NCI-H128 (cell line): Measurements from ENCODE around the gene PWWP2A.
"Not testable (repeated sequence)": the region's sequence is repeated elsewhere in the genome, so short reads cannot be mapped to it uniquely, and the experiment has no call there.

Source experiments
- DNase-seq: peaks from one replicate; lab custom pipeline; 2025; ENCODE audit not compliant: unreplicated experiment; lab: John Stamatoyannopoulos, UW

Gene PWWP2A

DNA sequence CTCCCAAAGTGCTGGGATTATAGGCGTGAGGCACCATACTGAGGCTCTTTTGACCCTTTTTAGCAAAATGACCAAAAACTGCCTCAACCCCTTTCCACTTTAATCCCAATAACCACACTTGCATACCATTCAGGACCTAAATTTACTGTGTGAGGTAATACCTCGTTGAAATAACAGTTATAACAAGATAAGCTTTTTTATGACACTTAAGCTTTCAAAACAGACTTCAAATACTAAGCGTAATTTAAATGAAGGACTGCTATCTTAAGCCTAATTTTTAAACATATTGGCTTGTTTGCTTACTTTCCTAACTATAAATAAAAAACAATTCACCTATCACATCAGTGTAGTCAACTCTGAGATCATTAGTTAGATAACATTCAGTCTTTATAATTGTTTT lies 37.8 kb downstream of the PWWP2A start:
- no peak for DNase-seq

DNA sequence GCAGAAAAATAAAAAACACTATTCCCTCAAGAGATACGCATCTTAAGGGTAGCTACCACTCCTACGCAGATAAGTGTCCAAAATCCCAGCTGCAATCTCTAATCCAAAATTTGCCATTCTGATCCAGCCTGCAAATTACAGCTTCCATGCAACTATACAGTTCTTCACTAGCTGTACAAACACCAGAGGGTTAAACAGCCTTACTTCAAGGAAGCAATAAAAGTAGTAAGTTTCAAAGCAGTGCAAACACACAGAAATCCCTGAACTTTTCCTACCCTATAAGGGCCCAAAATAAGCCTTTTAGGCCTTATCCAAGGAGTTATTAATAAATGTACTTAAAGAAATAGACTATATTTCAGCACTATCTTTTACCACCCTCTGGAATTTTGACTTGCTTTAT lies 39.5 kb downstream of the PWWP2A start:
- DNase-seq, result no peak

GRCh38 chr5:160076997-160077396 lies 42.3 kb downstream of the PWWP2A start:
- DNase-seq, result no peak

DNA sequence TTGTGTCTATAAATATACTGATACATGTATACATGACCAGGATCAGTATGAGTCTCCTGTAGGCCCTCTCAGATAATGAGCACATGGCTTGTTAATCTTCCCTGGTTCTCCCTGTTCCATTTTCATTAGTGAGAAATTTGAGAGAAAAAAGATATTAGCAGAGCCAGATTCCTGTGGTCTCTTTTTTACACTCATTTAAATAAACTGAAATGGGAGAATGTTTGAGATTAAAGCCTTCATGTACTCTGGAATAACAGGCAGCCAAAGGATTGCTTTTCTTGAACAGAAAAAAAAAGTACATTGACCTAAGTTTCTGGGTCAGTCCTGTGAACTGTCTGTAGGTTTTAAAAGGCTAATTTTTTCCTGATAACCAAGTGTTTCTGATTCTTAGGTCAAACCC lies 44.2 kb downstream of the PWWP2A start:
- no peak for DNase-seq

DNA sequence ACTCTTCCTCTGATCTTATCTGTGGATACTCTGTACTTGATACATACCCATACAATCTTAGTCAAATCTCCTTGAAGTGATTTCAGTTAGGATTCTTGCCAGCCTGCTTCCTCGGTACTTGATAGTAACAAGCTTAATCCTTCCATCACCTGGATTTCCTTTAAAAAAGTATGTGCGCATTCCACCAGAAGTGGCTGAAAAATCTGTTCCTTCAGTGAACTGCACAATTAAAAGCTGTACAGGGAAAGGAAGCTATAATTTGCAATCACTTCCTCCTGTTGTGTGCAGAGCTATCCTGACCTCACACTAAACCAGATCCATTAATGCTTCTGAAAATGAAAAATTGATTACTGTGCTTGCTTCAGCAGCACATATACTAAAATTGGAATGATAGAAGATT lies 47.3 kb downstream of the PWWP2A start:
- DNase-seq, result no peak

GRCh38 chr5:160071516-160071915 lies 47.7 kb downstream of the PWWP2A start:
- no peak for DNase-seq

- not testable (repeated sequence) for DNase-seq
Observed at GRCh38 chr5:160069120-160069519, 50.1 kb downstream of the PWWP2A start.

DNA sequence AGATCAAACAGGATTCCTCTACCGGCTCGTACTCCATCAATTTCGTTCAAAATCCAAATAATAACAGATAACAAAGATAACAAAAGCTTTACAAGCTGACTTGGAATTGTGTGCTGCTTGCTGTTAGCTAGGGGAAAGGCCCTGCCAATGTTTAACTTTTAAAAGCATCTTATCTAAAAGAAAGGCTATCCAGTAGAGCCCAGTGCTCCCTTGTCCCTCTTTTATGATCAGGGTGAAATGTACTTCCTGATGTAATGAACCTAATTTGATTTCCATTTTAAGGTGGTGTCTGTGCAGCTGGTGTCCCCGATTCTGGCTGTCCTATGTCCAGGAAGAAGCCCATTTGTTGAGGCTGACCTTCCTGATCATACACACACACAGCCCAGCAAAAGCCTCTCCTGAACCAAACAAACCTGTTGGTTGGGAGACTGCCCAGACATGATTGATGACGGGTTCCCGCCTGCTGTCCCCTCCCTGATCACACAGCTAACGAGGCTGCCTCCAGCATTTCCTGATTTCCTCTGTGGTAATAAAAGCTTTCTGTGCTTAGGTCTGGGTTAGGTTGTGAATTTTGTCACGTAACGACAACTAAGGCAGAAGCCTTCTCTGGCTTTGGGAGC lies 54.1 kb downstream of the PWWP2A start:
- DNase-seq, result no peak

GRCh38 chr5:160064417-160064810 lies 54.8 kb downstream of the PWWP2A start:
- no peak for DNase-seq

- no peak for DNase-seq
Observed at GRCh38 chr5:160061770-160062169, 57.5 kb downstream of the PWWP2A start.

GRCh38 chr5:160060001-160060400 lies 59.2 kb downstream of the PWWP2A start:
- no peak for DNase-seq

GRCh38 chr5:160057256-160057655 lies 62.0 kb downstream of the PWWP2A start:
- no peak for DNase-seq

GRCh38 chr5:160054831-160055230 lies 64.4 kb downstream of the PWWP2A start:
- no peak for DNase-seq

GRCh38 chr5:160054047-160054446 lies 65.2 kb downstream of the PWWP2A start:
- DNase-seq, result no peak

DNA sequence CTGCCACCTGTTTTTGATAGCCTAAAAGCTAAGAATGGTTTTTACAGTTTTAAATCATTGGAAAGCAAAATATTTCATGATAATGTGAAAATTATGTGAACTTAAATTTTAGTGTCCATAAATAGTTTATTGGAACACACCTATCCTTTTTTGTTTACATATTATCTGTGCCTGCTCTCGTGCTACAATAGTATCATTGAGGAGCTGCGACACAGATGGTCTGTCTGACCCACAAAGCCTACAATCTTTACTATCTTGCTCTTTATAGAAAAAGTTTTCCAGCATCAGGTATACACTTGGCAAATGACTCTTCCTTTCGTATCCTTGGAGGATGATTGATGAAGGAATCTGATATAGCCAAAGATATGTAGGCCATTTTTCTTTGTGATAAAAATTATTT lies 70.2 kb downstream of the PWWP2A start:
- DNase-seq, result no peak

DNA sequence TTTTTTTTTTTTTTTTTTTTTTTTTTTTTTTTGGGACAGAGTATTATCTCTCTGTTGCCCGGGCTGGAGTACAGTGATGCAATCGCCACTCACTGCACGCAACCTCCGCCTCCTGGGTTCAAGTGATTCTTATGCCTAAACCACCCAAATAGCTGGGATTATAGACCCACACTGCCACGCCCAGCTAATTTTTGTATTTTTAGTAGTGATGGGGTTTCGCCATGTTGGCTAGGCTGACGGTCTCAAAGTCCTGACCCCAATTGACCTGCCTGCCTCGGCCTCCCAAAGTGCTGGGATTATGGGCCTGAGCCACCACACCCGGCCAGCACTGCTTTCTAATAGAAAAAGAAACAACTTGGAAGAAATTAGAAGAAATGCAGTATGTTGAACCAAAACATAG lies 71.1 kb downstream of the PWWP2A start:
- no peak for DNase-seq

DNA sequence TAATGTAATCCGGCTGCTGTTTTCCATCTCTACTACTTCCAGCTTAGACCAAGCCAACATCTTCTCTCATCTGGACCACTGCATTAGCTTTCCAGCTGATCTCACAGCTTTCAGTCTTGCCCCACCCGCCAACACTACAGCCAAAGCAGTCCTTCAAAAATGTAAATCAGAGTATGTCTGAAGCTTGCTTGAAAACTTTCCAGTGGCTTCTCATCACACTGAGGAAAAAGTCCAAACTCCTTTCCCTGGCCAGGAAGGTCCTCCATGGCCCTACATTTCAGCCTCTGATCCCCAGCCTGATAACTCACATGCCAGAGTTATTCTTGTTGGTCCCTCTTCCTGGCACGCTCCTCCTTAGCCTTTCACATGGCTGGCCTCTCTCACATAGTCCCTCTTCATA lies 71.8 kb downstream of the PWWP2A start:
- no peak for DNase-seq

DNA sequence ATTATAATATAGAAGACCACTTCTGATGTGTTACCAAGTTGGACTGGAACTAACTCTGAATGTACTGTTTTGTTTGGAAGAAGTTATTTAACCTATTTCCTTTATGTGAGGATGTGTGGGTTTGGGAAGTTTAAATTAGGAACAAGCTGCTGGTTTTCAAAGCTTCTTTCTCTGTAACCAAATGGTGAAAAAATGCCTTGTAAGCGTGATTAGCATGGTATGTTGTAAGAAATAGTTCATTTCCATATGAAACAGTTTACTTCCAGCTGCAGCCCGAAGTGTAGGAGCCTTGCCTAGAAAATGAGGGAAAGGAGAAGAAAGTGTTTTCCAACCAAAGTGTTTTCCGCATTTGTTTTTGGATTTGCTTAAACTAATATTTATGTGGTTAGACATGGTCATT lies 74.3 kb downstream of the PWWP2A start:
- no peak for DNase-seq

DNA sequence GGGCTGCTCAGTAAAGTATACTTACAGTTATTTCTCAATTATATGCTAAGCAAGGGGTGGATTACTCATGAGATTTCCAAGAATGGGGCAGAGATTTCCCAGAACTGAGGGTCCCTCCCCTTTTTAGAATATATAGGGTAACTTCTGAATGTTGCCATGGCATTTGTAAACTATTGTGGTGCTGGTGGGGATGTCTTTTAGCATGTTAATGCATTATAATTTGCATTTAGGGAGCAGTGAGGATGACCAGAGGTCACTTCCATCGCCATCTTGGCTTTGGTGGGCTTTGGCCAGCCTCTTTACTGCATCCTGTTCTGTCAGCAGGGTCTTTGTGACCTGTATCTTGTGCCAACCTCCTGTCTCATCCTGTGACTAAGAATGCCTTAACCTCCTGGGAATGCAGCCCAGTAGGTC lies 74.9 kb downstream of the PWWP2A start:
- DNase-seq, result no peak

GRCh38 chr5:160042671-160043070 lies 76.6 kb downstream of the PWWP2A start:
- DNase-seq, result no peak
